Gastrocnemius medialis (tissue), 4 donors: ENCODE measurements around the gene ADCY7. TPM values are rescaled to one million over a fixed set of nuclear protein-coding genes. Genes with fewer than 3 reads are reported as not detected.
A peak's percentile ranks its signal among the peaks of the same experiment; 100 is the strongest.

Experiments
- ATAC-seq, 2 donors: fragments of 150-250 bp; one replicate each; pipeline ENCODE4 v1.9.1; 2016
- DNase-seq, 2 donors: peaks; one replicate each; pipeline ENCODE4 v3.0.0-alpha.2; 2019
- H3K27ac ChIP-seq, 4 donors: fragments of 200-600 bp; sonication (generic); 1 replicate in 1 of 4; 2 replicates in 3 of 4; pipeline ENCODE4 v1.5.1; 2016 to 2018; ENCODE audit warnings: mild to moderate bottlenecking in 2 of 4, moderate library complexity in 1 of 4
- H3K27me3 ChIP-seq, 3 donors: fragments of 200-600 bp; sonication (generic) in 2 of 3; 1 replicate in 1 of 3; 2 replicates in 2 of 3; pipeline versions ENCODE4 v1.5.1 to v1.6.0; 2016 to 2019; ENCODE audit warnings: mild to moderate bottlenecking in 1 of 3, moderate library complexity in 1 of 3
- H3K36me3 ChIP-seq, 2 donors: fragments of 200-600 bp; sonication (generic) in 1 of 2; one replicate each; pipeline ENCODE4 v1.5.1; 2017 to 2018
- H3K4me1 ChIP-seq, 2 donors: fragments of 200-600 bp; sonication (generic) in 1 of 2; one replicate each; pipeline ENCODE4 v1.5.1; 2016 to 2017; ENCODE audit warnings: mild to moderate bottlenecking in 2 of 2
- H3K4me3 ChIP-seq, 4 donors: fragments of 200-600 bp; sonication (generic) in 3 of 4; 1 replicate in 1 of 4; 2 replicates in 3 of 4; pipeline ENCODE4 v1.5.1; 2016 to 2019; ENCODE audit warnings: mild to moderate bottlenecking in 2 of 4
- H3K9me3 ChIP-seq, 3 donors: fragments of 200-600 bp; sonication (generic) in 2 of 3; 1 replicate in 1 of 3; 2 replicates in 2 of 3; pipeline ENCODE4 v1.5.1; 2016 to 2019
- CTCF ChIP-seq, 5 experiments: fragments of 450-650 bp in 3 of 5; fragments of 200-600 bp in 2 of 5; sonication (generic) in 2 of 5; IDR thresholded peaks in 4 of 5; conservative IDR thresholded peaks in 1 of 5; 1 replicate in 4 of 5; 2 replicates in 1 of 5; pipeline ENCODE4 v1.5.1; 2016 to 2019; ENCODE audit warnings: antibody characterized with exemption in 5 of 5, mild to moderate bottlenecking in 3 of 5, moderate library complexity in 3 of 5
- POLR2A ChIP-seq, 2 donors: fragments of 450-650 bp; IDR thresholded peaks; one replicate each; pipeline ENCODE4 v1.6.1; 2017; ENCODE audit warnings: antibody characterized with exemption in 2 of 2, mild to moderate bottlenecking in 2 of 2, moderate library complexity in 2 of 2
- in situ Hi-C, 4 donors: fragments of 200-750 bp; cut with MboI; loops; one replicate each; pipeline versions ENCODE4 v1.15.0 to v1.8.0; 2017; ENCODE audit warnings: low sequenced_read_pairs in 4 of 4
- intact Hi-C: fragments of 100-400 bp; cut with DNase I; formaldehyde crosslinking; loops from one replicate; pipeline ENCODE4 v1.15.1; 2023; ENCODE audit warnings: low total_unique reads
- total RNA-seq, 4 donors: library from RNA; depleted of rRNA; stranded (reverse); fragments of >200 nt; gene quantifications; one replicate each; pipeline versions ENCODE4 v1.1.0 to v1.2.3, GENCODE V29; 2016

ADCY7 gene
- total RNA-seq, 4 donors from 2014 or later: 0.90 to 7.3 (median 2.6) TPM

DNA sequence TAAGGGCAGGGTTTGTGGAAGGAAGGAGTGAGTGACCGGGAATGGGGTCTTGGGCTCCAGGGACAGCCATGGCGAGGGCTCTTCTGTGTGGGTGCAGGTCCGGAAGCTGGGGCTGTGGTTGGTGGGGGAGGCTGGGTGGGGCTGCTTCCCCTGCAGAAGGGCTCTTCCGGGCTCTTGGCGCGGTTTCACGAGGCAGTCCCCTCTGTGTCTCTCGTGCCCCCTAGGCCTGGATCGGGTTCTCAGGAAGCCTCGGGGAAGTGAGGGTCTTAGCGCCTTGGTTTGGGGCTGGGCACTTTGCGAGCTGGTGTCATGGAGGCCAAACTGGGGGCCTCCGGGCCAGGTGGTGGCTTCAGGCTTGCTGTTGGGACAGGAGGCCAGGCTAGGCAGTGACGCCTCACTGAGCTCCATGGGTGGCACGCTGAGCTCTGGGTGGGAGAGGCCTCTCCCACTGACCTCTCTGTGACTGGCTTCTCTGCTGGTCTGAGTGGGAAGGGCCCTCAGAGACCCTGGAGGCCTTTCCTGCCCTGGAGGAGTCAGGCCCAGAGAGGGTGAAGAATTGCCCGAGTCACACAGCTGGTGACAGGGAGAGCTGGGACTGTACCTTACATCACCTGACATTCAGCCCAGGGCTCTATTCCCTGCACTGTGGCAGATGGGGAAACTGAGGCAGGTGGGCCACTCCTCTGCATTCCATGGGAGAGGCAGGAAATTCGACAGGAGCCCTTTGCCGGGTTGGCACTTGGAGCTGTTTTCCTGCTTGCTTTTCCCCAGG lies 8.2 kb downstream of the ADCY7 start:
- in situ Hi-C loops (no loop called here), intact Hi-C loops (no loop called here)
- H3K4me3 ChIP-seq: peak overlapping the region in 1 of 4 donors; percentile 37
- ATAC-seq: no peak
- no peaks in the 10 kb centered on the region for H3K4me1 ChIP-seq
- H3K36me3 ChIP-seq: no peaks in the 10 kb centered on the region
- peak in 1 of 2 donors; percentile 9 for DNase-seq
- TF ChIP-seq POLR2A (IDR thresholded peaks at IDR 0.05): no peak
- no peak for TF ChIP-seq CTCF (IDR thresholded peaks at IDR 0.05 in 4 of 5, conservative IDR thresholded peaks at IDR 0.05 in 1 of 5)
- H3K27ac ChIP-seq: peak overlapping the region in 3 of 4 donors; percentile 26 to 48 (median 36)
- no peaks in the 10 kb centered on the region for H3K27me3 ChIP-seq
- no peaks in the 10 kb centered on the region for H3K9me3 ChIP-seq

GRCh38 chr16:50275098-50275415 lies 8.7 kb downstream of the ADCY7 start:
- H3K36me3 ChIP-seq: no peaks in the 10 kb centered on the region
- TF ChIP-seq CTCF (IDR thresholded peaks at IDR 0.05 in 4 of 5, conservative IDR thresholded peaks at IDR 0.05 in 1 of 5) (no peak), POLR2A (IDR thresholded peaks at IDR 0.05) (no peak)
- H3K4me3 ChIP-seq: peak overlapping the region in 1 of 4 donors; percentile 37
- no peaks in the 10 kb centered on the region for H3K9me3 ChIP-seq
- intact Hi-C loops: no loop called here
- no peaks in the 10 kb centered on the region for H3K27me3 ChIP-seq
- ATAC-seq: no peak
- DNase-seq: no peak
- no peaks in the 10 kb centered on the region for H3K4me1 ChIP-seq
- H3K27ac ChIP-seq: peak overlapping the region in 1 of 4 donors; percentile 36
- in situ Hi-C loops: no loop called here

- intact Hi-C loops (no loop called here), in situ Hi-C loops (no loop called here)
- Histone ChIP-seq H3K27me3 (no peaks in the 10 kb centered on the region), H3K27ac (no peak overlapping the region), H3K36me3 (no peaks in the 10 kb centered on the region), H3K4me3 (peak overlapping the region in 1 of 4 donors; percentile 37), H3K4me1 (no peaks in the 10 kb centered on the region), H3K9me3 (no peaks in the 10 kb centered on the region)
- no peak for DNase-seq
- ATAC-seq: no peak
- no peak for TF ChIP-seq CTCF (IDR thresholded peaks at IDR 0.05 in 4 of 5, conservative IDR thresholded peaks at IDR 0.05 in 1 of 5)
- TF ChIP-seq POLR2A (IDR thresholded peaks at IDR 0.05): no peak
These were observed 9.3 kb downstream of the ADCY7 start for GRCh38 chr16:50275428-50276325.

DNA sequence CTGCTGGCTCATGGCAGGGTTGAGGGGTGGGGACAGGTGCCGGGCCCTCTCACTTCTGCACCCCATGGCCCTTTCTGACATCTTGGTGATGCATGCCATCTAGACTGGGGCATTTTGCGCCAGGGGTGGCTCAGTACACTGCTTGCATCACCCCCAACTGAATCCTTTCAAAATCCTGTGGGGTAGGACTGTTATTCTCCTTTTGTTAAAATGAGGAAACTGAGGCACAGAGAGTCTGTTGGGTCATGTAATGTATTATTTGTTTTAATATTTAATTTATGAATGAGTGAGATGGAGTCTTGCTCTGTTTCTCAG lies 9.9 kb downstream of the ADCY7 start:
- Histone ChIP-seq H3K4me3 (no peak overlapping the region), H3K36me3 (no peaks in the 10 kb centered on the region), H3K27me3 (no peaks in the 10 kb centered on the region), H3K9me3 (no peaks in the 10 kb centered on the region), H3K4me1 (no peaks in the 10 kb centered on the region), H3K27ac (no peak overlapping the region)
- no peak for DNase-seq
- TF ChIP-seq CTCF (IDR thresholded peaks at IDR 0.05 in 4 of 5, conservative IDR thresholded peaks at IDR 0.05 in 1 of 5) (no peak), POLR2A (IDR thresholded peaks at IDR 0.05) (no peak)
- in situ Hi-C loops (no loop called here), intact Hi-C loops (no loop called here)
- no peak for ATAC-seq
